Measurements from ENCODE around the gene FOXM1.
A peak's percentile ranks its signal among the peaks of the same experiment; 100 is the strongest.
"Not testable (repeated sequence)": the region's sequence is repeated elsewhere in the genome, so short reads cannot be mapped to it uniquely, and the experiment has no call there.

The FOXM1 gene

DNA sequence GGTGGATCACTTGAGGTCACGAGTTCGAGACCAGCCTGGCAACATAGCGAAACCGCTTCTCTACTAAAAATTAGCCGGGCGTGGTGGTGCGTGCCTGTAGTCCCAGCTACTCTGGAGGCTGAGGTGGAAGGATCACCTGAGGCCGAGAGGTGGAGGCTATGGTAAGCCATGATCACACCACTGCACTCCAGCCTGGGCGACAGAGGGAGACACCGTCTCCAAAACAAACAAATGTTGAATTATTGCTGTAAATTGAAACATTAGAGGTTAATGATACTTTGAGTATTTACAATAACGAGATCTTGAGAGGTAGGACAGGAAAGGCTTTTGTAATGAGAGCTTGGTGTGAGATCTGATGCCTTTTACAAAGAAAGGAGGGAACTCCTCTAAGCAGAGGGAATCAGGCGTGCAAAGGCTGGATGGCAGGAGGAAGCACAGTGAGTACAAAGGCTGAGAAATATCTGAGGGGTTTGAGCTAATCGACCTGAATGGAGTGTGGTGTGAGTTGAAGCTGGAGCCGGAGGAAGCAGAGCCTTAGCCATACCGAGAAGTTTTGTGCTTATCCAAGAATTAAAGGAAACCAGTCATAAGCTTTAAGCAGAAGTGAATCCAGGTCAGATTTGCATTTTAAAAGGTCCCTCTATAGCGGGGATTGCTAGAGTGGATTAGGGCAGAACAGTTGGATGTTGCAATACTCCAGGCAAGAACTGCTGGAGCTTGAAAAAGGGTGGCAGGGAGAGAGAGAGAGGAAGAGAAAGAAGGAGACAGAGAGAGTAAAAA, 1.2 kb upstream of the FOXM1 start:
- DNase-seq = peak; percentile 79

DNA sequence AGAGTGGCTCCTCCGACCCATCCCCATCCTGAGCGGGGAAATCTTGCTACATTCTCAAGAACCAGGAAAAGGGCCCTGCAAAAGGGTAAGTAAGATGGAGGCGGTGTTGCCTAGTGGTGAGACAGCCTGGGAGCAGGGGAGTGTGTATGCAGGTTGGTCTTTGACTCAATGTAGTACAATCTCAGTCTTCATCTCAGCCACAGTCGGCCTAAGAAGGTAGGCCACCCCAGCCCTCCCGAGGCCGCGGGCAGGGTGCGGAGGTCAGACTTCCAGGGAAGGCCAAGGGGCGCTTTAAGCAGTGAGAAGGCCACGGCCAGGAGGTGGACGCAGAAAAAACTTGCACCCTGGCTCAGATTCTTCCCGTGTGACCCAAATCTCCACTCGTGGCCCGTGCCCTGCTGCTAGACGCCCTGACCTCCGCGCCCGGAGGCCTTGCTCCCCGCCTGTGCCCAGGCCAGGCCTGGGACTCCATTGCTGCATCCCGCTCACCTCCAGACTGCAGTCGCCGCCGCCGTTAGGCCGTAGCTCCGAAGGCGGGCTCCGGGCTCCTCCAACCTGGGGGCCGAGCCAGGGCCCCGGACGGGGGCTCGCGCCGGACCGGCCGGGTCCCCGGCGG, 435 bp downstream of the FOXM1 start:
- DNase-seq = no peak

DNA sequence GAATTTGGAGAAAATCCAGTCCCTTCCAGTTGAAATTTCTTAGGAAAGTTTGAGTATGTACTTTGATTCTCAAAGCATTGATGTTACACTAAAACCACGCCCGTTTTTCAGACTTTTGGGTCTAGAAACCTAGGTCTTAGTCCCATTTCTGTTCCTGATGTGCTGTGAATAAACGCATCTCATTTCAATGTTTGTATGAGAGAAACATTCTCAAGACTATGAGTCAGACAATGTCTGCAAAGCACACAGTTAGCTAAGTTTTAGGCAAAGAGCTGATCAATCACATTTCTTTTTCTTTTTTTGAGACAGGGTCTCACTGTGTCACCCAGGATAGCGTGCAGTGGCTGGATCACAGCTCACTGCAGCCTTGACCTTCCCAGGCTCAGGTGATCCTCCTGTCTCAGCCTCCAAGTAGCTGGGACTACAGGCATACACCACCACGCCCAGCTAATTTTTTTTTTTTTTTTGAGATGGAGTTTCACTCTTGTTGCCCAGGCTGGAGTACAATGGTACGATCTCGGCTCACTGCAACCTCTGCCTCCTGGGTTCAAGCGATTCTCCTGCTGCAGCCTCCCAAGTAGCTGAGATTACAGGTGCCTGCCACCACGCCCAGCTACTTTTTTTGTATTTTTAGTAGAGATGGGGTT, 7.9 kb downstream of the FOXM1 start:
- not testable (repeated sequence) for DNase-seq

DNA sequence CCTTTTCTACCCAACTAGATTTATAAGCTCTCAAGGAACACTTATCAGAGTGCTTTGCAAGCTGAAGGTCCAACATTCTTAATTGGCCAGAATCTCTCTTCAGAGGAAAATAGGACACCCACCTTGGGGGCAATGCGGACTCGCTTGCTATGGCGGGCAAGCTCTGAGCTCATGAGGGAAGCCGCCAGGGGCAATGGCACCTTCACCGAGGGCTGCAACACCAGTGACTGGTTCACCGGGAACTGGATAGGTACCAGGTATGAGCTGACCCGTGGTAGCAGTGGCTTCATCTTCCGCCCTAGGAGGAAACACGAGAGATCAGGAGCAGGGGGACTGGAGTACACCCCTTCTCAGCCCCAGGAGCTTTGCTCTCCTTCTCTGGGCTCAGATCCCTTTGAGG, 12.8 kb downstream of the FOXM1 start:
- no peak for DNase-seq

DNA sequence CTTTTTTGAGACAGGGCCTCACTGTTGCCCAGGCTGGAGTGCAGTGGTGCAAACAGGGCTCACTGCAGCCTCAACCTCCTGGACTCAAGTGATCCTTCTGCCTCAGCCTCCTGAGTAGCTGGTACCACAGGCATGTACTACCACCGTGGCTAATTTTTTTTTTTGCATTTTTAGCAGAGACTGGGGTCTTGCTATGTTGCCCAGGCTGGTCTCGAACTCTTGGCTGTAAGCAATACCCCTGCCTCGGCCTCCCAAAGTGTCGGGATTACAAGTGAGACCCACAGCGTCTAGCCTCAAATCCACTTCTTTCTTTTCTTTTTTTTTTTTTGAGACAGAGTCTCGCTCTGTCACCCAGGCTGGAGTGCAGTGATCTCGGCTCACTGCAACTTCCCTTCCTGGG, 13.6 kb downstream of the FOXM1 start:
- not testable (repeated sequence) for DNase-seq

DNA sequence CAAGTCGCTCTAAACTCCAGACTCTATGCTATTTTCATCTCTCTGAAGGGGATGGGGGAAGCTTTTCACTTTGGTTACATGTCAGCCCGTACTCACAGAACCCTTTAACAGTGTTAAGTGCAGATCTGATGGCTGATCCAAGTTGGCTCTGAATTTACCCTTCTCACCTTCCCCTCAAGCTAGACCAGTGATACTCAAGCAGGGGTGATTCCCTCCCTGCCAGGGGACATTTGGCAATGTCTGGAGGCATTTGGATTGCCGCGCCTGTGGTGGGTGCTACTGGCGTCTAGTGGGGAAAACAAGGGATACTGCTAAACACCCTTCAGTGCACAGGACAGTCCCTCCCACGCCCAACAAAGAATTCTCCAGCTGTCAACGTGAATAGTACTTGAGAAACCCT, 14.1 kb downstream of the FOXM1 start:
- no peak for DNase-seq

DNA sequence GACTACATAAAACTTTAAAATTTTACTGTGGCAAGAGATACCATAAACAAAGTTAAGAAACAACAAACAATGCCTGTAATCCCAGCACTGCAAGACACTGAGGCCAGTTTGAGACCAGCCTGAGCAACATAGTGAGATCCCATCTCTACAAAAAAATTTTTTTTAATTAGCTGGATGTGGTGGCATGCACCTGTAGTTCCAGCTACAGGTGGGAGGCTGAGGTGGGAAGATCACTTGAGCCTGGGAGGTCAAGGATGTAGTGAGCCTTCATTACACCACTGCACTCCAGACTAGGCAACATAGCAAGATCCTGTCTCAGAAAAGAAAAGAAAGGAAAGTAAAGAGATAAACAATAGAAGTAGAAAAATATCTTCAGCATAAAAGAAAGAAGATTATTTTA, 16.8 kb downstream of the FOXM1 start:
- no peak for DNase-seq

DNA sequence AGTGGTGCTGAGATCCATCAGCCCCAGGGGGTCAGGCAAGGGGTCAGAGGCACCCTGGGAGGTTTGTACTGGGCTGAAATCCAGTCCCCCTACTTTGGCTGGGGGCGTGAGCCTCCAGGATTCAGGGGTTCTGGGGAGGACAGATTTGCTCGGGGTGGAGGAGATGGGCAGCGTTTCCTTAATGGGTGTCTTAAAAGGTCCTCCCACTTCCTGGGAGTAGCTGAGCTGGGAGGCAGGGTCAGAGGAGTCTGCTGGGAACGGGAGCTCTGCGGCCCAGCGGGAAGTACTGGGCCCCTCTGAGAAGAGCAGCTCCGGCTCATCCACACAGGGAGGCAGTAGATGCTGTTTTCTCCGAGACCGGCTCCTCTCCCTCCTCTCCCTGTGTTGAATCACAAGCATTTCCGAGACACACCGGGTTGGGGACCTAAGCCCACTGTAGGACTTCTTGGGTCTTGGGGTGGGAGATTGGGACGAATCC, 18.0 kb downstream of the FOXM1 start:
- no peak for DNase-seq

DNA sequence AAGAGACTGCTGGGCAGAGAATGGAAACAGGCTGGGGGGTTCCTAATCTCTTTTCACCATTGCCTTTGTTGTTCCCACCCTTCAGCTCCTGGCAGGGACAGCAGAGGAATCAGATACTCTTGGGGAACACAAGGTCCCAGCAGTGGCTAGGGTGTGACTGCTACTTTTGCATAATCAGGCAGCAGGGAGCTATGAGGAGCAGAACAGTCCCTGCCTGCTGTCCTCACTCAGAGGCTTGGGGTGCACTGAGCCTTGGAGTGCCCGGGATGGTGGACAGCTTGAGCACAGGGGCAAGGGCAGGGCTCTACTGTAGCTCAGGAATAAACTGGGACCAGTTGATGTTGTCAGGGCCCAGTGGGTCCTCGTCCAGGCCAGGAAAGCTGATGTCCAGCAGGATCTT, 18.6 kb downstream of the FOXM1 start:
- no peak for DNase-seq

DNA sequence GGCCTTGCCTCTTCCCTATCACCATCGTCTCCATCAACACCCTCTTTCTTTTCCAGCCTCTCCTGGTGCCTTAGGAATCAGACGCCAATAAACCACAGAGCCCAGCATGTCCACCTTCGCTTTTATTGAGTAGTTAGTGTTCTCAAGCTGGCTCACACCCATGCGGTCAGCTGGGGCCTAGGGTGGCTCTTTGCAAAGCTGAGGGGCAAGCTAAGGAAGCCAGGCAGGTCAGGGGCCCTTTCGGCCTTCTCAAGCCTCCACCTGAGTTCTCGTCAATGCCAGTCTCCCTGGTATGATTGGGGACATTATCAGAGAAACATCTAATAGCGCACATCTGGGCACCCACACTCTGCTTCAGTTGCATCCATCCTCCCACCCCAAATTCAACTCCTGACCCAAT, 19.4 kb downstream of the FOXM1 start:
- no peak for DNase-seq

DNA sequence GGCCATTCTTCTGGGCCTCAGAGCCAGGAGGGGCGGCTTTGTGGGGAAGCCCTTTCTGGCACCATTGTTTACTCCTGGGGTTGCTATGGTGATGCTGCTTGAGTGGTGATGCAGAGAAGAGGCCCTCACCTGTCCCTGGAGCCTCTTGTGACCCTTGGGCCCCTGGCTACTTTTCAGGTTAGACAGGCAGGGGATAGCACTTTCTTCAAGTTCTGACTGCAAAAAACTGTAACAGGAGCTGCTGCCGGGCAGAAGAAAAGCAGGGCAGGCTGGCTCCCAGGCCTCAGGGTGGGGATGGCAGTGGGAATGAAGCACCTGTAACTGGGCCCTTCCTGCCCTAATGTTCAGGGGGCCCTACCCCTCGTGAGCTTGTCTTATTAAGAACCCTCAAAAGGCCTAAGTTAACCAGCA, 19.9 kb downstream of the FOXM1 start, which contains the start of gene TEX52:
Gene TEX52 (minus strand): TSS at position 19 of the 411 bp plus-strand sequence. CDS start 13 bp downstream, at position 6.
- peak; percentile 40 for DNase-seq

DNA sequence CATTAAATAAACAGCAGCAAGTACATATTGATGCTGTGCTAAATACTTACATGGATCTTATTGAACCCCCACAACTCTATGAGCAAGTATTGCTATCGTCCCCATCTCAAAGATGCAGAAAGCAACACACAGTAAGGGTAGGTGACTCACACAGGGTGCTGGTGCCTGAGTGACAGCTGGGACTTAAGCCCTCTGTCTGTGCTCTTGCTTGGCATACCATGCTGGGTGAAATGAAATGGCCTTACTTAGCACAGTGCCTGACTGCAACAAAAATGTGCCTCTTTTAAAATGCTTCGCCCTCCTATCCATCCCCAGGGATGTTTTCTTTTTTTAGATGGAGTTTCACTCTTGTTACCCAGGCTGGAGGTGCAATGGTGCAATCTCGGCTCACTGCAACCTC, 20.9 kb downstream of the FOXM1 start:
- DNase-seq = no peak

DNA sequence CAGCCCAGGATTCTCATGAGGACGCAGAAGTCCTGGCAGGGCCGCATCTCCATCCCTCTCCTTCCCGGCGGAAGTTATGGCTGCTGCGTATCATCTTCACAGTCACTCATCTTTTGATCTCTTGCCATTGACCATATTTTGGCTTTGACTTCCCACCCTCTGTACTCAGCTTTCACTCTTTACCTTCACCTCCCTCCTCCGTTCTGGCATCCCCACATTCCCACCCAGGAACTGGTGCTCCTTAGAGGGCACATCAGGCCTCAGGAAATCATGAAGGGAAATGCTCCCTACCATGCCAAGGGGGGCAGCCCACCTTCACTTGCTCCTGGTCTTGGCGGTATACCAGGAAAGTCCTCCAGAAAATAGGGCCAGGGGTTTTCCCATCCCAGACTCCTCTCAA, 21.4 kb downstream of the FOXM1 start:
- DNase-seq = no peak

DNA sequence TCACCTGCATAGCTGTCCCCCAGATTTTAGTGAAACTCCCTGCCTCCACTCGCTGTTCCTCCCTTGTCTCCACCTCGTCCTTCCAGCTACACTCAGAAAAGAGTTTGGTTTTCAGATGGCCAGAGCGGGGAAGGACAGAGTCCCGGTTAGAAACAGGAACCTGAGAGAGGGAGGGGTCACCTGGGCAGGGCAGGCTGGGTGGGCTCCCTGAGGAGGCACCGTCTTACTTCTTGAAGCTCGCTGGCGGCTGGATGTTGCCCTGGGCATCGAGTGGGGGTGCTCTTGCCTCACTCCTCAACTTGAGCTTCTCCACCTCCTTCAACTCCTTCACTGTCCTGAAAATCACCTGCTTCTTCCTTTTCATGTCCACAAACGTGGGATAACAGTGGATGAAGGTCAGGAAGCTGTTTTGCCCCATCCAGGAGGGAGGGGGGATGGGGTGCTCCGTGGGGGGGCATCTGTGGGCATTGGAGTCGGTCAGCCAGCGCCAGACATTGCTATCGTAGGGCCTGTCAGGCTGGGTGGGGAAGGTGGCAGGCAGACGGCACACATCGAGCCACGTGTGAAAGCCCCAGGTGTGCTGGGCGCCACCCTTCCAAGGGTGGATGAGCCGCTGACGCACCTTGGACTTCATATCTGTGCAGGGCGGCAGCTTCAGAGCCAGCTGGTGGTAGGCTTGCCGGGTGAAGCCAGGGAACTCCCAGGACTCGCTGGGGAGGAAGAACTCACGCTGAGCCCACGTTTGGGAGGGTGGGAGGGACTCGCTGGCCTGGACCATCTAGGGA, 22.1 kb downstream of the FOXM1 start:
- no peak for DNase-seq

DNA sequence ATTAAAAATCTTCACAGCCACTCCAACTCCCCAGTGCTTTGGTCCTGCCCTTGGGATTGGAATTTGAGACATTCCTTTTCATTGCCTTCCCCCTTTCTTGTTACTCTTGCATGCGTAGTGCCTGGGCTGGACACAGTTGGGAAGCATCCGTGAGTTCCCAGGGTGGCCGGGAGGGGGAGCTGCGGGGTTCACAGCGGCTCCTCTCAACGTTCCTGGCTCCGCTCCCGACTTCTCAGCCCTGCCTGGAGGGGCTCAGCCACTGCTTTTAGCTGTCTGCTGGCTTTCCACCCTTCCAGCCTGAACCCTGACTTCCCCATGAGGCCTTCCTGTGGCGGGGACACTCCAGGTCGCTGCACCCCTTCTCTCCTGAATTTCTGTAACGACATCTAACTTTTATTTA, 23.3 kb downstream of the FOXM1 start:
- peak; percentile 19 for DNase-seq

DNA sequence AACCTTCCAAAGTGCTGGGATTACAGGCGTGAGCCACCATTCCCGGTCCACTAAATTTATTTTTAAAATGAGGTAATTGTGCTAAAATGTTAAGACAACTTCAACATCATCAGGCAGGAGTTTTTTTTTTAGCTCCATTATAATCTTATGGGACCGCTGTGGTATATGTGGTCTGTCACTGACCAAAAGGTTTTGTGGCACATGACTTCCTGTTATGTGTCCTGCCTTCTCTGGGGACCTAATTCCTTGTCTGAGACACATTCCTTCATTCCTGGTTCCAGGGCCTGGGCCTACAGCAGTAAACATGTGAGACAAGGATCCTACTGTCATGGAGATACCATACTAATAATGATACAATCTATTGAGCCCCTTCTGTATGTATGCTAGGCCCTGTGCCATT, 25.0 kb downstream of the FOXM1 start:
- no peak for DNase-seq

DNA sequence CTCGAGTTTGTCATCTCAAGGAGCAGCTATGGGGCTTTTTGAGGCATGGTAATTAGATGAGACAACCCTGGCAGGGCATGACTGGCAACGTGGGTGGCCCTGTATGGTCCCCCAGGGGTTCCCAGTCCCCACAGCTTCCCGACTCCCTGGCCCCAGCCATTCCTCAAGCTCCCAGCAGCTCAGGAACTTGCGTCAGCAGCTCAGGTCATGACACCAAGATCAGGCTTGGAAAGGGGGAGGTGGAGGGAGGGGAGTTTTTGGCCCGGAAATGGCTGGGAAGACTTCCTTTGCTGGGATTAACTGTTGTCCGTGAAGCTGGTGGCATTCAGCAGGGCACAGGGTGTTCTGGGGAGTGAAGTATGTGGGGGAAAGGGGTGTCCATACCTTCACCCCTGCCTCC, 31.7 kb downstream of the FOXM1 start:
- no peak for DNase-seq

DNA sequence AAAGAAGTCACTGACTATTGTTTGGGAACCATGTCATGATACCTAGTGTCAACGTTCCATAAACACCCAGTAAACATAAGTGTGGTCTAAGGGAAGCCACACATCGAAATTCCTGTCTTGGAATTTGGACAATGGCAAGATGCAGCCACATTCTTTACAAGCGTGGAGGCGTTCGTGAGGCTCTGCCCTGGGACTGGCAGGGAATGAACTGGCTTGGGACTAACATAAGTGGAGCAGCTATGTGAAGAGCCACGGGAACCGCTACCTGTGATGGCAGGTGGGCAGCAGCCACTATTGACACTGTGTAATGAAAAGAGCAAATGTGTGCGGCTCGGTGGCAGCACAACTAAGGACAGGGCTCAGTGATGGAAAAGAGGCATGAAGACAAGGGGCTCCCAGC, 32.2 kb downstream of the FOXM1 start:
- no peak for DNase-seq

DNA sequence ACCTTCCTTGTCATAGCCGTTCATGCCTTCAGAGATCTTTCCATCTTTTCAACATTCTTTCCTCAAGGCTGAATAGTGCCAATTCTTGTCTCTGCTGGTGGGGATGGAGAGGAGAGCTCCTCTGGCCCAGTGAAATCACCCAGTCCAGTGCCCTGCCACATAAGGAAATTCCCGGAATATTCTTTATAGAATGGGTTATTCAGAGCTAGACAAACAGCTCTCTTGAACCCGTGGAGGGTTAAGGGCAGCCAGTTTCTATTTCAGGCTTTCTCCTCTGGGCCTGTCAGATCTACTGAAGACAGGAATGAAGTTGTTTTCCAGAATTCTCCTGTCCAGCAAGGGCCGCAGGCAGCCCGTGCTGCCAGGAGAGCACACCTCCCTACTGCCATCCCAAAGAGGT, 34.0 kb downstream of the FOXM1 start:
- DNase-seq = no peak

DNA sequence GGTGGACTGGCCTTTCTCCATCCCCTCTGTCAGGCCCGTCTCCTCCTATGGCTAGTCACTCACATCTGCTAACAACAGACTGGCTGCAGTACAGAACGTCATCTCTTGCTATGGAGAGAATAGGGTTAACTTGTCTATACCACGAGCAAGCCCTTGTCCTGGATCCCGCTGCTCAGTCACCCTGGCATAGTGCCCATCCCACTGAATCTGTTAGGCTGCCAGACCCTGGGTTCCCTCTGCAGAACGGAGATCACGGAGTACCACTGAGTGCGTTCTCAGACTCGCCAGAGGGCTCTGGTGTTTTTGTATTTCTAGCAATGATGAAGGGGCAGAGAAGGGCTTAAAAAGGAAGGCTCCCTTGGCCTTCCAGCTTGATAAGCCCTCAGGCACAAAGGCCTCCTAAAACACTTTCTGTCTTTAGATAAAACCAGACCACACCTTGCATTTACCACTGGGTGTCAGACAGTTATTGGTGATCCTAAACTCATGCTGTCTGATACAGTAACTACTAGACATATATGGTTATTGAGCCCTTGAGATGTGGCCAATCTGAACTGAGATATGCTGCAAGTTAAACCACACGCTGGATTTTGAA, 35.8 kb downstream of the FOXM1 start:
- DNase-seq = no peak

DNA sequence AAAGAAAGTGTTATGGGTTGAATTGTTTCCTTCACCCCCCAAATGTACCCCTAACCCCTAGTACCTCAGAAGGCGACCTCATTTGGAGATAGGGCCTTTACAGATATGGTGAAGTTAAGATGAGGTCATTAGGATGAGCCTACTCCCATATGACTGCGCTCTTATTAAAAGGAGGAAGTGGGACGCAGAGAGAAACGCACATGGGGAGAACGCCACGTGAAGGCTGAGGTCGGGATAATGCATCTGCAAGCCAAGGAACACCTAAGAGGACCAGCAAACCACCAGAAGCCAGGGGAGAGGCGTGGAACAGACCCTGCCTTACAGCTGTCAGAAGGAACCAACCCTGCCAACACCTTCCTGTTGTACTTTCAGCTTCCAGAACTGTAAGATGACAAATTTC, 40.4 kb downstream of the FOXM1 start:
- DNase-seq = no peak

DNA sequence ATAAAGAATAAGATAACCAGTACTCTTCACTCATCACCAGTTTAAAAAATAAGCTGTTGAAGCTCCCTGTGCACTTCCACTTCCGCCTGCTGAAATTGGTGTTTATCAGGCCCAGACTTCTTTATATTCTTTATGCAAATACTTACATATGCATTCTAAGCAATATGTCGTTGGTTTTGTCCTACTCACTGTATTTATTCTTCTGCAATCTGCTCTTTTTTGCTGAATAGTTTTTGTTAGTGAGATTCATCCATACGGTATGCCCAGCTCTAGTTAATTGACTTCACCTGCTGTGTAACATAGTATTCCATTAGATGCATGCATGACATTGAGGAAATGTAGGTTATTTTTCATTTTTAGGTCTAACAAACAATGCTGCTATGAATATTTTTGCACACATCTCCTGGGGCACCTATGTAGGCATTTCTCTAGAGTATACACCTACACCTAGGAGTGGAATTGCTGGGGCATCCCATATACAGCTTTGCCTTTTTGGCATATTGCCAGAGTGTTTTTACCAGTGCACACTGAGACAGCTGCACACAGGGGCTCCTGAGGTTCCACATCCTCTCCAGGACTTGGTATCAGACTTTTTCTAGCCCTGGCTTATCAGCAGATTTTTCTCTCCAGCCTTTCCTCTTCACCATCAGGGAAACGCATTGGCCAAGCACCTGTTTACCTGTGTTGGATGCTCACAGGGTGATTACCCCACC, 41.1 kb downstream of the FOXM1 start:
- no peak for DNase-seq
